COR-L47 (cell line): ENCODE data around the gene TNNI2.
A peak's percentile ranks its signal among the peaks of the same experiment; 100 is the strongest.

Experiments
- DNase-seq: peaks from one replicate; lab custom pipeline; 2025; lab: John Stamatoyannopoulos, UW

Gene TNNI2

DNA sequence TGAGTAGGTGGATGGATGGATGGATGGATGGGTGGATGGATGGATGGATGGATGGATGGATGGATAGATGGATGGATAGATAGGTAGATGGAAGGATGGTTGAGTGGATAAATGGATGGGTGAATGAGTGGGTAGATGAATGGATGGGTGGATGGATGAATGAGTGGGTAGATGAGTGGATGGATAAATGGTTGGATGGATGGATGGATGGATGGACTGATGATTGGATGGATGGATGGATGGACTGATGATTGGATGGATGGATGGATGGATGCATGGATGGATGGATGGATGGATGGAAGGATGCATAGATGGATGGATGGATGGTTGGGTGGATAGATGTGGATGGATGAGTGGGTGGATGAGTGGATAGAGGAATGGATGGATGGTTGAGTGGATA, 17.2 kb upstream of the TNNI2 start:
- DNase-seq = no peak

DNA sequence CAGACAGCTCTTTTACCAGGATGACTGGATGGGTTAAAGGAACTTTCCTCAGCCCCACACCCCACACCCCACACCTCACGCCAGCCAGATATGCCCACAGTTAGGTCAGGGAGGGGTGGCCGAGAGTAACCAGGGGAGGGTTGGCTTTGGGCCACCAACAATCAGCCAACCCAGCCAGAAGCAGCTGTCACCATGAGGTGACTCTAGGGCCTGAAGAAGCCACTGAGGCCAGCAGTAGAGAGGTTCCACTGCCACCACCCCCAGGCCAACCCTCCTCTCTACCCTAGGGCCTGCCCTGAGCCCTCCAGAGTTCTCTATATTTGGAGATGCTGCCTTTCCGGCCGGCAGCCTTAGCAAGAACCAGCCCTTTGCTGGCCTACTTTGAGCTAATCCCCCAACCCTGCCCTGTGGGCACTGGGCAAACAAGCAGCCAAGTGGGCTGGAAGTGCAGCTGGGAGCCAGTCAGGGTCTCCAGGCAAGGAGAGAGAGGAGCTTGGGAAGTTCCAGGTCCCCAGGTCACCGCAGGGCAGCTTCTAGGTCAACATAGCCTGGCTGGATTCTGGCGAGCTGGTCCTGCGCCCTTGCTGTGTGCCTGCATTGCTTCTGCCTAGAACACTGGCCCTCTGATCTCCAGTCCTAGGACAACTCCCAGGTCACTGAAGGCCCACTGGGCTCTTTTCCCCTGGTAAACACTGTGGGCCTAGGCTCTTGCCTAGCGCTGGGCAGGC, 16.0 kb upstream of the TNNI2 start:
- no peak for DNase-seq

DNA sequence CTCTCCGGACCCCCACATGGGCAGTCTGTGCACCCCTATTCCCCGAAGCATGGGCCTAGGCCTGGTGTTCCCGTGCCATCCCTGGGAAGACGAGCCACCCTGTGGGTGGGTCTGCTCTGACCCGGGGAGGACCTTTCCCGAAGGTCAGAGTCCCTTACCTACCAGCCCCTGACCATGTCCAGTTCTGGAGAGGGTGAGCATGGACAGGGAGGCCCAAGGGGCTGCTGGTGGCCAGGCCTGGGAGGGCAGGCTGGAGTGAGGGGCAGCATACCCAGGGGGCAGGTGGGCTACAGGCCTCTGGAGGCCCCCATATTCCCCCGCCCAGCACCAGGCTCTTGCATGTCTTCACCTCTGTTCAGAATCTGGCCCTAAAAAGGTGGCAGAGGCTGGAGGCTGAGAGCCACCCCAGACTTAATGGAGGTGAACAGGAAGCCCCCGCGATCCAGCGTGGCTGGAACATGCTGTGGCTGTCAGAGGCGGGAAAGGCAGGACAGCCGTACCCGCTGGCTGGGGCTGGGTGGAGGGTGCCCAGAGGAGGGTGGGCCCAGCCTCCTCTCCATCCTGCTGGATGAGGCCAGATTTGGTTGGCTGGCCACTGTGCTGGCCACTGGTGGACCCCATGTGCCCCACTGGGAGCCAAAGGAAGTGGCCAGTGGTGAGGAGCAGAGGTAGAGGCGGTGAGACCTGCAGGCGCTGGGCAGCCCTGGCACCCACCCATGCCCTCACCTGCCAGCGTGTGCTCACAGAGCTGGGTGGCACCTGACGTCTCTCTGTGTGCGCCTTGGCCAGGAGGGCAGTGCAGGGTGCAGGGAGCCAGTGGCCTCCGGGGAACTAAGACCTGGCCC, 15.2 kb upstream of the TNNI2 start:
- DNase-seq = no peak

- no peak for DNase-seq
Measured at GRCh38 chr11:1824221-1825038, 14.4 kb upstream of the TNNI2 start.

DNA sequence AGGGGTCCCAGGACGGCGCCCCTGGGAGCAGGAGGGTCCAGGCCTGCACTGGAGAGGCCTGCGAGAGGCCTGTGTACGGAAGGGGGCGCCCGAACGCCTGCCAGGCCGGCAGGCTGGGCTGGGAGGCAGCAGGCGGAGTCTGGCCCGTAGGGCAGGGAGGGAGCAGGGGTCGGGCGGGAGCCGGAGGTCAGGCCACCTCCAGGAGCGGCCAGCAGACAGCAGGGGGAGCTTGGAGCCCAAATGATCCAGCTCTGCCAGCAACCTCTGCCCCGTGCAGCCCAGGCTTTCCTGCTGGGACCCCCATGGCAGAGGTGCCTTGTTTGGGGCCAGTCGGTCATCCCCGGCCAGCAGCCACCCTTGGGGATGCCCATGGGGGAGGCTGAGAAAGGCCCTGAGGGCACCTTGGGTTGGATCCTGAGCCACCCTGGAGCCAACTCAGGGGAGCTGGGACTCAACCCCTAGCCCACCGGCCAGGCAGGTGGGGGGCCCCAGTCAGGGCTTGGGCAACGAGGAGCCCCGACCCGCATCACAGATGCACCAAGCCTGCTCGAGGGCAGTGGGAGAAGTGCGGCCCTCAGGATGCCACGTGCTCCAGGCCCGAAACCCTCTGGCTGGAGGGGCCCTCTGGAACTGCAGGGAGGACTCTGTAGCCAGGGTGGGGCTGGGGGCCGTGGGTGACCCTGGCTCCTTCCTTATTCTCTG, 13.6 kb upstream of the TNNI2 start:
- DNase-seq = no peak

- DNase-seq = no peak
Measured at GRCh38 chr11:1825785-1826451, 12.9 kb upstream of the TNNI2 start.

DNA sequence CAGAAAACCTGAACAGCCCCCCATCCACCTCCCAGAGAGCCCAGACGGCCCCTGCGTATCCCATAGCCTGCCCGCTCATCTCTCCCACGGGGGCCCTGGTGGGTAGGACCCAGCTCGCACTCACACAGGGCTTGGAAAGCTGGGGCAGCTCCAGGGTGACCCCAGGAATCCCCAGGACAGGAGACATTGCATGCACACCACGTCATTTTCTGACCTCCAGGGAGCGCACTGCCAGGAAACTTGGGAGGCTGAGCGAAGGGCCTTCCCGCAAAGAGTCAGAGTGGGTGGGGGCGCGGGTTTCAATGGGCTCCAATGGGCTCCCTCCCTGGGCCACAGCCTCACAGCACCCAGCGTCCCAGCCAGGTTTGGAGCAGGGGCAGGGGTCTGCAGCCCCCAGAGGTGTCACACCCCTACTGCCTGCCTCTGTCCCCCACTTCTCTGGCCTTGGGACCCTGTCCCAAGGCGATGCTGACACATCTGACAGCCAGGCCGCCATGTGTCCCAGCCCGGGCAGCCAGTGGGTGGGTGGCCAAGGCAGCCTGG, 12.2 kb upstream of the TNNI2 start:
- DNase-seq = no peak

- peak; percentile 89 for DNase-seq
Measured at GRCh38 chr11:1827095-1827813, 11.5 kb upstream of the TNNI2 start.

- DNase-seq = no peak
Measured at GRCh38 chr11:1827931-1828330, 10.8 kb upstream of the TNNI2 start.

- DNase-seq = no peak
Measured at GRCh38 chr11:1828542-1828941, 10.2 kb upstream of the TNNI2 start.

GRCh38 chr11:1829039-1829820, 9.6 kb upstream of the TNNI2 start:
- DNase-seq = no peak

DNA sequence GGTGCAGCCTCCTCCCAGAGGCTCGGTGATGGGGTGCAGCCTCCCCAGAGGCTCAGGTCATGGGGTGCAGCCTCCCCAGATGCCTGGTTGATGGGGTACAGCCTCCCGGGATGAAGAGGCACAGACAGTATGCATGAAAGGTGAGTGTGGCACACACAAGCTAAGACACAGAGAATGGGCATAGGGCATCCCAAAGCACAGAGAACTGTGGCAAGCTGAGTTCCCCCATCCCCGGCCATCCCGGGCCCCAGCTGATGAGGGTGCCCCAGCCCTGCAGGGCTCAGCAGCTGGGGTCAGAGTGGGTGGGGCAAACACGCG, 8.8 kb upstream of the TNNI2 start:
- DNase-seq = no peak

GRCh38 chr11:1830322-1831223, 8.2 kb upstream of the TNNI2 start:
- DNase-seq = no peak

- no peak for DNase-seq
Measured at GRCh38 chr11:1831338-1832210, 7.2 kb upstream of the TNNI2 start.

DNA sequence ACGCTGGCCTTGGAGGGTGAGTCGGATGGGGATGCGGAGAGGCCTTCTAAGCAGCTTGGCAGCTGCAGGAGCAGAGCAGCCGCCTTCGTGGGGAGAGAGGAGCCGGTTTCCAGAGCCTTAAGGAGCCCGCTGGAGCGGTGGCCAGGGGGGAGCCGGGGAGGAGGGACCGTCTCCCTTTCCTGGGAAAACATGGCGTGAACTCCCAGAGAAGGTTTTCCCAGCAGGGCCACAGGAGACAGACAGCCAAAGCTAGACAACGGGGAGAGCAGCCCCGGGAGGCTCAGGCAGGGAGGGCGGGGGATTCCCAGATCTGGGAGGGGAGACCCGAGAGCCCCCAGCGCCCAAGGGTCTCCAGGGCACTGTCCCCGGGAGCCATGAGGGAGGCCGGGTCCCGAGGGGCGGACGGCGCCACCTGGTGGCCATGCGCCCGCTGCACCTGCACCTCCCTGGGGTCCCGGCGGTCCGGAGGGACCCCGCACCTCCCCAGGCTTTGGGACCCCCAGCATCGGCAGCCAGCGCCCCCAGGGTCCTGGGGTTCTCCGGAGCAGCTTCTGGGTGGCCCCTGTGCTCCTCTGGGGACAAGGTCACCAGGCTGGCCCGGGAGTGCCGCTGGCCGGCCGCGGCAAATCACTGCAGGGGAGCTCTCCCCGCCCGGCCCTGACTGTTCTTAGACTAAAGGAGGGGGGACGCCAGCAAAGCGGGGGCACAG, 6.4 kb upstream of the TNNI2 start:
- DNase-seq = peak; percentile 27

DNA sequence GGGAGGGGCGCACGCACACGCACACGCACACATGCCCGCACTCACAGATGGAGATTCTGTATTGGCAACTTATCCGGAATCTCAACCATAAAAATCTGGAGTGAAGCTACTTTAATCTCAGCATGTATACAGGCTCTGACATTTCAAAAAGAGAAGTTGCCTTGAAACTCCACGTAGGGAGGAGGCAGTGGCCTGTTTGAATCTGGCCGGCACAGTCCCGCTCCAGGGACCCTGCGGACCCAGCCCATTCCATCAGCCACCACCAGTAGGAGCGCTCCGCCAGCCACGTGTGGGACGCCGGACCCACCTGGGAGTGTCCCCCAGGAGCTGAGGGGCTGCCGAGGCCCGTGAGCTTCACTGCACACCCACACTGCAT, 5.9 kb upstream of the TNNI2 start:
- DNase-seq = no peak

DNA sequence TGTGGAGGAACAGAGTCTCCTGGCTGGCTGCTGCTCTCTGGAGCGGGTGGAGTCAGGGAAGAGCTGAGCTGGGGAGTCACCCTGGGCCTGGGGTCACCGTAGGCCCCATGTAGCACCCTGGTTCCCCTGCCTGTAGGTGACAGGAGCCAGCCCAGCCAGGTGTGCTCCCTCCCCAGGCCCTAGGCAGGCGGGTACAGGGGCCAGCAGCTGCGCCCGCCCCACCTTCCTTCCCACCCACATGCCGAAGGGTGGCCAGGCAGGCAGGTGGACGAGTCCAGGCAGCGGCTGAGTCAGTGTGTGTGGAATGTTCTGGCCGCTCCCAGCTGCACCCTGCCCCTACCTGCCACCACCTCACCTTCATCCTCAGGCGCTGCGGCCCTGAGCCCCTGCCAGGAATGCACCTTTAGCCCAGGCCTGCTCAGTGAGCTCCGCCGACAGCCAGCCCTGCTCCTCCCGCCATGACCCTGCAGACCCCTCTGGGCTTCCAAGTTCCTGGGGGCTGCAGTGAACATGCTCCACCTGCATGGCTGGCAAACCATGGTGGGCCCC, 4.6 kb upstream of the TNNI2 start:
- no peak for DNase-seq
